Measurements from ENCODE around the gene SLC26A9.

DNA sequence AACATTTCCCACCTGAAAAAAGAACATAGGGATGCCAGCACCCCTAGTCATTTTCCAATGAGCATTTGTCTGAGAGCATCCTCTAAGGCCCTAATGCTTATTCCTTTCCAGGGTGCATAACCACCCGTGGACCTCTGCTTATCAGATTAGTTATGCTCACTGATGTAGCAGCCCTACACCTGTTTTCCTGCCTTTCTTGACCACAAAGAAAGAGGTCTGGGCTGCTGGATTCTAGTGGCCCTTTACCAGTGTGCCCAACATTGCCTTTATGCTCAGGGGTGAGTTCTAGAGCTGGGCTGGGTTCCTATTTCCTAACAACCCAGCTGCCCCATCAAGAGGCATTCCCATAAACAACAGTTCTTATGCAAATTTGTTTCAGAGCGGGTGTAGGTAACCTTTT, 73.0 kb downstream of the SLC26A9 start:
- TF ChIP-seq, protein P1, sequence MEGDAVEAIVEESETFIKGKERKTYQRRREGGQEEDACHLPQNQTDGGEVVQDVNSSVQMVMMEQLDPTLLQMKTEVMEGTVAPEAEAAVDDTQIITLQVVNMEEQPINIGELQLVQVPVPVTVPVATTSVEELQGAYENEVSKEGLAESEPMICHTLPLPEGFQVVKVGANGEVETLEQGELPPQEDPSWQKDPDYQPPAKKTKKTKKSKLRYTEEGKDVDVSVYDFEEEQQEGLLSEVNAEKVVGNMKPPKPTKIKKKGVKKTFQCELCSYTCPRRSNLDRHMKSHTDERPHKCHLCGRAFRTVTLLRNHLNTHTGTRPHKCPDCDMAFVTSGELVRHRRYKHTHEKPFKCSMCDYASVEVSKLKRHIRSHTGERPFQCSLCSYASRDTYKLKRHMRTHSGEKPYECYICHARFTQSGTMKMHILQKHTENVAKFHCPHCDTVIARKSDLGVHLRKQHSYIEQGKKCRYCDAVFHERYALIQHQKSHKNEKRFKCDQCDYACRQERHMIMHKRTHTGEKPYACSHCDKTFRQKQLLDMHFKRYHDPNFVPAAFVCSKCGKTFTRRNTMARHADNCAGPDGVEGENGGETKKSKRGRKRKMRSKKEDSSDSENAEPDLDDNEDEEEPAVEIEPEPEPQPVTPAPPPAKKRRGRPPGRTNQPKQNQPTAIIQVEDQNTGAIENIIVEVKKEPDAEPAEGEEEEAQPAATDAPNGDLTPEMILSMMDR (IDR thresholded peaks at IDR 0.05; ENCODE audit: borderline replicate concordance, extremely low read depth, low read length, poor library complexity, severe bottlenecking): no peak
- no peak for TF ChIP-seq EZH2 (IDR thresholded peaks at IDR 0.05; ENCODE audit: borderline replicate concordance, low read depth, low read length, severe bottlenecking)

Measured in DND-41 (cell line).